PFSK-1 (cell line): Measurements from ENCODE around the gene PEX11A.
A peak's percentile ranks its signal among the peaks of the same experiment; 100 is the strongest.

Experiments
- FOXP2 ChIP-seq: optimal IDR thresholded peaks from 2 replicates; pipeline ENCODE3; 2011; ENCODE audit warnings: borderline replicate concordance, control low read depth, inconsistent platforms; ENCODE audit not compliant: insufficient read depth; ENCODE audit errors: extremely low read length, extremely low read depth
- POLR2AphosphoS5 ChIP-seq: IDR thresholded peaks from 2 replicates; pipeline ENCODE4 v1.6.1; 2012; ENCODE audit warnings: low read depth, mild to moderate bottlenecking, control low read depth, low read length, moderate library complexity
- SIN3A ChIP-seq: IDR thresholded peaks from 2 replicates; pipeline ENCODE4 v1.6.1; 2012; ENCODE audit warnings: mild to moderate bottlenecking, low read length, moderate library complexity, borderline replicate concordance; ENCODE audit not compliant: insufficient read depth
- TAF1 ChIP-seq: IDR thresholded peaks from 2 replicates; pipeline ENCODE4 v1.6.1; 2012; ENCODE audit warnings: low read length, control low read depth, borderline replicate concordance; ENCODE audit not compliant: insufficient read depth
- TF ChIP-seq, protein P1 (sequence below), 2 experiments: IDR thresholded peaks; 2 replicates each; pipeline versions ENCODE4 v1.6.1 to v1.8.0; 2011 to 2012; ENCODE audit warnings: low read depth in 2 of 2, low read length in 2 of 2, control low read depth in 1 of 2, inconsistent platforms in 1 of 2, mild to moderate bottlenecking in 1 of 2, moderate library complexity in 1 of 2; ENCODE audit not compliant: insufficient read depth in 1 of 2

The PEX11A gene

DNA sequence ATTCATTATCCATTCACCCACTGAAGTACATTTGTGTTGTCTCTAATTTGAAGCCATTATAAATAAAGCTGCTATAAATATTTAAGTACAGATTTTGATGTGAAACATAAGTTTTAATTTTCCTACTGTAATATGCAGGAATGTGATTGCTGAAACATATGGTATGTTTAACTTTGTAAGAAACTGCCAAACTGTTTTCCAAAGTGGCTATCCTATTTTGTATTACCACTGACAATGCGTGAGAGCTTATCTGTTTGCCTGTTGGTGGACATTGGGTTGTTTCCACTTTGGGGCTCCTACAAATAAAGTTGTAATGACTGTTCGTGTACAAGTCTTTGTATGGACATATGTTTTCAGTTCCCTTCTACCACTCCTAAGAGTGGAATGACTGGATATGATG, 2.5 kb upstream of the PEX11A start:
- TF ChIP-seq POLR2AphosphoS5 (no peak), FOXP2 (no peak), SIN3A (no peak), TAF1 (no peak)
- TF ChIP-seq, protein P1, sequence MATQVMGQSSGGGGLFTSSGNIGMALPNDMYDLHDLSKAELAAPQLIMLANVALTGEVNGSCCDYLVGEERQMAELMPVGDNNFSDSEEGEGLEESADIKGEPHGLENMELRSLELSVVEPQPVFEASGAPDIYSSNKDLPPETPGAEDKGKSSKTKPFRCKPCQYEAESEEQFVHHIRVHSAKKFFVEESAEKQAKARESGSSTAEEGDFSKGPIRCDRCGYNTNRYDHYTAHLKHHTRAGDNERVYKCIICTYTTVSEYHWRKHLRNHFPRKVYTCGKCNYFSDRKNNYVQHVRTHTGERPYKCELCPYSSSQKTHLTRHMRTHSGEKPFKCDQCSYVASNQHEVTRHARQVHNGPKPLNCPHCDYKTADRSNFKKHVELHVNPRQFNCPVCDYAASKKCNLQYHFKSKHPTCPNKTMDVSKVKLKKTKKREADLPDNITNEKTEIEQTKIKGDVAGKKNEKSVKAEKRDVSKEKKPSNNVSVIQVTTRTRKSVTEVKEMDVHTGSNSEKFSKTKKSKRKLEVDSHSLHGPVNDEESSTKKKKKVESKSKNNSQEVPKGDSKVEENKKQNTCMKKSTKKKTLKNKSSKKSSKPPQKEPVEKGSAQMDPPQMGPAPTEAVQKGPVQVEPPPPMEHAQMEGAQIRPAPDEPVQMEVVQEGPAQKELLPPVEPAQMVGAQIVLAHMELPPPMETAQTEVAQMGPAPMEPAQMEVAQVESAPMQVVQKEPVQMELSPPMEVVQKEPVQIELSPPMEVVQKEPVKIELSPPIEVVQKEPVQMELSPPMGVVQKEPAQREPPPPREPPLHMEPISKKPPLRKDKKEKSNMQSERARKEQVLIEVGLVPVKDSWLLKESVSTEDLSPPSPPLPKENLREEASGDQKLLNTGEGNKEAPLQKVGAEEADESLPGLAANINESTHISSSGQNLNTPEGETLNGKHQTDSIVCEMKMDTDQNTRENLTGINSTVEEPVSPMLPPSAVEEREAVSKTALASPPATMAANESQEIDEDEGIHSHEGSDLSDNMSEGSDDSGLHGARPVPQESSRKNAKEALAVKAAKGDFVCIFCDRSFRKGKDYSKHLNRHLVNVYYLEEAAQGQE (IDR thresholded peaks at IDR 0.05; ENCODE audit: insufficient read depth in 1 of 2, low read depth in 2 of 2, low read length in 2 of 2) = no peak

DNA sequence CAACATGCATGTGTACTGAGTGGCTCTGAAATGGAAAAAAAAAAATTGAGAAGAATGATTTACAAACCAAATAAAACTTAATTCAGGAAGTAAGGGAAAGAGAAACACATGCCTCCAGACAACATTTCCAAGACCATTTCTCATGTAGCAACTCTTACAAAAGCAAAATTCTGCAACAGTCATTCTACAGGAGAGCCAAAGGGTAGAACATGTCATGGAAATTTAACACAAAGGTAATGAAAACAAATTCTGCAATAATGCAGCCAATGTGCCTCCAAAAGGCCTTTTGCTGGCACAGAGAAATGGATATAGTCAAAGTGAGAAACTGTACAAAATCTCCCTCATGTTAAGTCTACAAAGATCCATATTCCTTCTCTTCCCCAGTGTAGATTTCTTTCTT, 4.0 kb downstream of the PEX11A start:
- TF ChIP-seq, protein P1 (IDR thresholded peaks at IDR 0.05; ENCODE audit: insufficient read depth in 1 of 2, low read depth in 2 of 2, low read length in 2 of 2) = no peak
- TF ChIP-seq SIN3A = no peak
- TF ChIP-seq FOXP2 = no peak
- no peak for TF ChIP-seq POLR2AphosphoS5

DNA sequence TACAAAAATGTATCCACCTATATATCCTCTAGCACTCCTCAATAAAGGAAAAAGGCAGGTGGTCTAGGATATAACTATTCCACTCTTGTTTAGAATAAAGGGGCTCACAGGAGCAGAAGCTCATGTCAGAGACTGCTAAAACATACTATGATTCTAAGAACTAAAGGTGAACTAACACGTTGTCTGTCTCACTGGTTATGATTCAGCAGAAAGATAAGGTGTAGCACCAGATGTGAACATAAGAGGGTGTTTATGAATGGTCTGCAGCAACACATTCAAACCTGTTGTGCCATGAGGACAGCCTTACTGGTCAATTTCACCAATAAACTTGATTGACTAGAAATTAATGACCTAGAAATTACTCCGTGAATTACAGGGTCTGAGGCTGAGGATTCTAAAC, 4.6 kb downstream of the PEX11A start:
- TF ChIP-seq TAF1 (no peak), FOXP2 (no peak)

DNA sequence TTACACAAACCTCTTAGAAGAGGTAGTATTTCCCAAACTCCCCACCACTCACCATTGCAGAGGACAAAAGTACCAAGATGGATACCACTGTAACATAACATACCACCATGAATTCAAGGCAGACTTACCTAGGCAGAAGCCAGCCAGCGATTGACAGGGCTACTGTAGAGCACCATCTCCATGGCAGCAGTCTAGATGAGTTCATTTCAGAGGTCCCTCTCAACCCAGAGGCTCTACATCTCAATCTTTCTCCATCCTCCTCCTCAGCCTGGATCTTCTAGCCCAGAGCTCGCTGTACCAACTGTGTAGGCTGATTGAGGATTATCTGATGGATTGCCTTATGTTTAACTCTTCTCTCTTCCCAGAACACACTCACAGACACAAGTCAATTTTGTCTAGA, 9.4 kb downstream of the PEX11A start:
- TF ChIP-seq, protein P1 (IDR thresholded peaks at IDR 0.05; ENCODE audit: insufficient read depth in 1 of 2, low read depth in 2 of 2, low read length in 2 of 2) = no peak
- TF ChIP-seq TAF1 (no peak), FOXP2 (no peak), POLR2AphosphoS5 (no peak), SIN3A (no peak)

DNA sequence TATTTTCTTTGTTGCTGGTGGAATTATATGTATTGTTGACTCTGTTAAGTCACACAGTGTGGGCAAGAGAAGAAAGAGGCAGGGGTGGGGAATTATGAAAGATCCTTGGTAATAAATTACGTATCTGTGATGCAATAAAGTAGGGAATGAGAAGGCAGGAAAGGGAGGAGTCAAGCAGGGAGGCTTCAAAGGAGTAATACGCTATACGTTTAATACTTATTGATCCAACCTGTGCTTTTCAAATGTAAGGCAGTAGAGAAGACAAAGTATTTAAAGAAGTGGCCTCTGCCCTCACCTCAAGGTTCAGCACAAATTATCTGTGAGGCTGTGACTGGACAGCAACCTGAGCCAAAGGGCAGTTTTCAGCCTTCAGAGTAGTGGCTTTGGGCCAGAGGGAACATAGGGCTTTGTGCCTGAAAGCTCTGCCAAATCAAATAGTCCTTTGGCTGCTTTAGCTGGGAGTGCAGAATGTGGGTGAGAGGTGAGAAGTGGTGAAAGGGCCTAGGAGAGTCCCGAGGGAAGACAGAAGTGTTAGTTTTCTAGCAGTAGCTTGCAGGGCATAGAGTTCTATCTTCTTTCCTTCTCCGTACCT, 10.2 kb downstream of the PEX11A start:
- TF ChIP-seq, protein P1 (IDR thresholded peaks at IDR 0.05; ENCODE audit: insufficient read depth in 1 of 2, low read depth in 2 of 2, low read length in 2 of 2) = peak in 1 of 2 experiments; percentile 70; a peak in 1 of 4 replicates
- TF ChIP-seq SIN3A = no peak
